Lower lobe of right lung (tissue), 2 donors: ENCODE results near the gene SLCO4A1. TPM values are rescaled to one million over a fixed set of nuclear protein-coding genes. Genes with fewer than 3 reads are reported as not detected.

ENCODE experiments used
- ATAC-seq, 2 donors: fragments of 200-7000 bp; cut with Tn5 transposase; one replicate each; pipeline ENCODE4 v1.9.1; 2020 to 2022; ENCODE audit warnings: mild to moderate bottlenecking in 2 of 2, moderate library complexity in 2 of 2
- DNase-seq: peaks from one replicate; pipeline ENCODE4 v3.0.0-alpha.2; 2020
- H3K27ac ChIP-seq: fragments of 200-600 bp; one replicate; pipeline ENCODE4 v1.8.0; 2022
- H3K27me3 ChIP-seq: fragments of 200-600 bp; one replicate; pipeline ENCODE4 v1.8.0; 2022; ENCODE audit warnings: low read depth
- H3K36me3 ChIP-seq: fragments of 200-600 bp; one replicate; pipeline ENCODE4 v1.8.0; 2022; ENCODE audit warnings: mild to moderate bottlenecking
- H3K4me1 ChIP-seq: fragments of 200-600 bp; one replicate; pipeline ENCODE4 v1.8.0; 2022
- H3K4me3 ChIP-seq: fragments of 200-600 bp; one replicate; pipeline ENCODE4 v1.8.0; 2022; ENCODE audit warnings: mild to moderate bottlenecking
- H3K9me3 ChIP-seq: fragments of 200-600 bp; one replicate; pipeline ENCODE4 v1.8.0; 2022
- CTCF ChIP-seq: fragments of 200-600 bp; IDR thresholded peaks from one replicate; pipeline ENCODE4 v1.8.0; 2022; ENCODE audit warnings: antibody characterized with exemption, mild to moderate bottlenecking
- intact Hi-C: fragments of 100-400 bp; cut with DNase I; formaldehyde crosslinking; loops from one replicate; pipeline ENCODE4 v1.11.0; 2022
- total RNA-seq: library from RNA; stranded (reverse); fragmentation: NEBNext Ultra II Directional; extraction: Animal tissue kit (Norgen Biotek cat#: 25700); gene quantifications from one replicate; pipeline ENCODE4 v1.2.1, GENCODE V29; 2021
- donor health status: DM: no; HTN: yes; CAD: no; lungs with severe emphysema.

SLCO4A1 gene
- total RNA-seq, 1 donor from 2014 or later = 72.4 TPM

- Histone ChIP-seq H3K4me3 (no peak overlapping the region), H3K27ac (no peak overlapping the region), H3K27me3 (peaks cover 6% of the 10 kb centered on the region), H3K9me3 (no peaks in the 10 kb centered on the region), H3K4me1 (peaks cover 31% of the 10 kb centered on the region), H3K36me3 (no peaks in the 10 kb centered on the region)
- intact Hi-C loops = no loop called here
- TF ChIP-seq CTCF = no peak
- DNase-seq (no peak), ATAC-seq (no peak)
Measured at GRCh38 chr20:62614085-62614960, 28.0 kb upstream of the SLCO4A1 start.

DNA sequence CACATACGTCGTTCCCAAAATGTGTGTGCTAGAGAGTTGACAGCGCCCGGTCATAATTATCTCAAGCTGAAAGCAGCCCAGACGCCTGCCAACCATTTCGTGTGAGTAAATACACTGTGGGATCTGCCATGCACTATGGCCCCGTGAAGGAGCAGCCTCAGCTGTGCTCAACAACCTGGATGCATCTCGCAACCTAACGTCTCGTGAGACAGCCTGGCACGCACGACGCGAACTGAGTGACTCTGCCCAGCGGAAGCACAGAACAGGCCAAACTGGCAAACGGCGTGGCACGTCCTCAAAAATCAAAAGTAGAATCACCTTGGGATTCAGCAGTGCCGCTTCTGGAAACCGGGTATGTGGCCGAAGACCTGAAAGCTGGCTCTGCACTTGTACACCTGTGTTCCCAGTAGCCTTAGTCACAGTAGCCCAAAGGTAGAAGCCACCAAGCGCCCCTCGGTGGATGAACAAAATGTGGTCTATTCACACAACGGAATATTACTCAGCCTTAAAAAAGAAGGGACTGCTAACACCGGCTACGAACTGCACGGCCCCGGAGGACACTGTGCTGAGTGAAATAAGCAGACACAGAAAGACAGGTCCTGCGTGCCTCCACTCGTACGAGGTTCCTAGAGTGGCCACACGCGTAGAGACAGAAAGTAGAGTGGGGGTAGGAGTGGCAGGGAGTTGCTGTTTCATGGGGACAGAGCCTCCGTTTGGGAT, 27.2 kb upstream of the SLCO4A1 start:
- no peak for ATAC-seq
- H3K36me3 ChIP-seq = no peaks in the 10 kb centered on the region
- H3K4me3 ChIP-seq = no peak overlapping the region
- no peaks in the 10 kb centered on the region for H3K27me3 ChIP-seq
- peaks cover 33% of the 10 kb centered on the region for H3K4me1 ChIP-seq
- intact Hi-C loops = no loop called here
- no peaks in the 10 kb centered on the region for H3K9me3 ChIP-seq
- no peak overlapping the region for H3K27ac ChIP-seq
- no peak for TF ChIP-seq CTCF
- DNase-seq = no peak

DNA sequence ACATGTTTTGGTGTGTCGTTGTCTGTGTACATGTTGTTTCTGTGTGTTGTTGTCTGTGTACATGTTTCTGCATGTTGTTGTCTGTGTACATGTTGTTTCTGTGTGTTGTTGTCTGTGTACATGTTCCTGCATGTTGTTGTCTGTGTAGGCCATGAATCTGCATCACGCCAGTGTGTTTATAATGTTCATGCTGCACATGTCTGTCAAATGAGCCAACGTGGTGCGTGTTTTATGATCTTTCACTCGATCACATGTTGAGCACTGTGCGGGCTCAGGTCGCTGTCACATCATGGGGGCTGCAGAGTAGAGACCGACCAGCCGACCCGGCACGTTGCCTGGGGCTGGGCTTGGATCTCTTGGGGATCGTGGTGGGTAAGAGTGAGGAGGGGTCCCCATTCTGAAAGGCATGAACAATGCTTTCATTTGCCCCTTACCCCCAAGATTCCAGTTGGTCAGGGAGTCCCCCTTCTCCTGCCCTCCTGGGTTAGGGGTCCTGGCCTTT, 26.5 kb upstream of the SLCO4A1 start:
- DNase-seq (no peak), ATAC-seq (no peak)
- Histone ChIP-seq H3K27ac (no peak overlapping the region), H3K27me3 (no peaks in the 10 kb centered on the region), H3K4me3 (no peak overlapping the region), H3K9me3 (no peaks in the 10 kb centered on the region), H3K36me3 (no peaks in the 10 kb centered on the region), H3K4me1 (peaks cover 33% of the 10 kb centered on the region)
- intact Hi-C loops = no loop called here
- TF ChIP-seq CTCF = no peak

- DNase-seq (peak; percentile 85), ATAC-seq (peak; percentile 86 to 89)
- no peaks in the 10 kb centered on the region for H3K9me3 ChIP-seq
- H3K27ac ChIP-seq = peak overlapping the region; percentile 90
- peak; percentile 99 for TF ChIP-seq CTCF
- no peak overlapping the region for H3K4me3 ChIP-seq
- H3K27me3 ChIP-seq = no peaks in the 10 kb centered on the region
- intact Hi-C loops = no loop called here
- H3K4me1 ChIP-seq = peaks cover 40% of the 10 kb centered on the region
- no peaks in the 10 kb centered on the region for H3K36me3 ChIP-seq
Measured at GRCh38 chr20:62616728-62617621, 25.3 kb upstream of the SLCO4A1 start.
